HepG2 (cell line): ENCODE data around the gene KLF11. TPM values are rescaled to one million over a fixed set of nuclear protein-coding genes. Genes with fewer than 3 reads are reported as not detected.

ENCODE experiments used
- ARID5B ChIP-seq: IDR thresholded peaks from 2 replicates; pipeline ENCODE4 v1.4.0; 2020; ENCODE audit warnings: mild to moderate bottlenecking, missing genetic modification reagents
- IKZF4 ChIP-seq: sonication (generic); formaldehyde crosslinking; IDR thresholded peaks from 2 replicates; pipeline ENCODE4 v1.5.1; 2020; ENCODE audit warnings: borderline replicate concordance, mild to moderate bottlenecking, low read depth, missing genetic modification reagents; ENCODE audit errors: not compliant biosample characterization
- PBX2 ChIP-seq: IDR thresholded peaks from 2 replicates; pipeline ENCODE4 v1.6.1; 2016; ENCODE audit warnings: control low read depth
- PLSCR1 ChIP-seq: sonication (generic); formaldehyde crosslinking; IDR thresholded peaks from 2 replicates; pipeline ENCODE4 v1.5.0; 2020; ENCODE audit warnings: missing genetic modification reagents, mild to moderate bottlenecking, borderline replicate concordance
- RFX3 ChIP-seq: IDR thresholded peaks from 2 replicates; pipeline ENCODE4 v1.6.1; 2016; ENCODE audit warnings: missing biosample characterization, missing genetic modification reagents
- TEAD3 ChIP-seq: optimal IDR thresholded peaks from 2 replicates; pipeline ENCODE3; 2016; ENCODE audit warnings: borderline replicate concordance
- ZNF318 ChIP-seq: sonication (generic); formaldehyde crosslinking; IDR thresholded peaks from 2 replicates; pipeline ENCODE4 v1.4.0; 2020; ENCODE audit warnings: mild to moderate bottlenecking, missing genetic modification reagents
- ZNF460 ChIP-seq: sonication (generic); formaldehyde crosslinking; IDR thresholded peaks from 2 replicates; pipeline ENCODE4 v1.5.1; 2020; ENCODE audit warnings: missing genetic modification reagents, mild to moderate bottlenecking, borderline replicate concordance
- polyA plus RNA-seq, 8 experiments: library from polyadenylated mRNA; depleted of rRNA in 3 of 8; stranded (reverse) in 7 of 8; unstranded in 1 of 8; fragments of >200 nt; fragmentation: Illumina TruSeq in 4 of 8; extraction: Trizol in 4 of 8; gene quantifications; 2 replicates each; pipeline versions ENCODE4 v1.2.1 to v1.2.3, GENCODE V29; 2011 to 2016; ENCODE audit warnings: low read depth in 4 of 8, missing spikeins in 1 of 8, mixed read lengths in 1 of 8; ENCODE audit not compliant: insufficient read depth in 1 of 8
- total RNA-seq, 5 experiments: library from RNA; depleted of rRNA; stranded (reverse); fragments of >200 nt; fragmentation: Illumina TruSeq; extraction: Trizol; gene quantifications; 2 replicates each; pipeline ENCODE4 v1.2.3, GENCODE V29; 2016; ENCODE audit warnings: low read depth in 1 of 5

The KLF11 gene
- total and polyA plus RNA-seq, 2 of the 13 experiments (the other 11 are each of a cell fraction or from before 2014, with no cell fraction given) = 2.5 to 11.8 TPM

GRCh38 chr2:9996321-9996720 lies 47.0 kb upstream of the KLF11 start (continued):
- TF ChIP-seq ARID5B (CRISPR knock-in tag) = no peak
- TF ChIP-seq ZNF460 = no peak
- no peak for TF ChIP-seq PBX2 (CRISPR knock-in tag)
- TF ChIP-seq ZNF318 = no peak
- TF ChIP-seq IKZF4 (CRISPR knock-in tag) = no peak
- TF ChIP-seq PLSCR1 (CRISPR knock-in tag) = no peak
- TF ChIP-seq RFX3 (CRISPR knock-in tag) = no peak
- TF ChIP-seq TEAD3 (CRISPR knock-in tag) = no peak
